Erythroblast (primary cell): ENCODE data around the gene CHST8.
"Not testable (repeated sequence)": the region's sequence is repeated elsewhere in the genome, so short reads cannot be mapped to it uniquely, and the experiment has no call there.

Experiments
- GATA1 ChIP-seq: IDR thresholded peaks from 2 replicates; pipeline ENCODE4 v1.6.1; 2011; ENCODE audit warnings: low read depth, mild to moderate bottlenecking, control low read depth, low read length, moderate library complexity
- POLR2A ChIP-seq: IDR thresholded peaks from 2 replicates; pipeline ENCODE4 v1.6.1; 2011; ENCODE audit warnings: mild to moderate bottlenecking, low read length

- TF ChIP-seq POLR2A, GATA1: not testable (repeated sequence)
Measured at GRCh38 chr19:33695547-33695946, 73.8 kb downstream of the CHST8 start.
